Keratinocyte (primary cell): ENCODE data around the gene RNF121. TPM values are rescaled to one million over a fixed set of nuclear protein-coding genes. Genes with fewer than 3 reads are reported as not detected.

Source experiments
- DNase-seq: peaks from one replicate; pipeline ENCODE4 v3.0.0-alpha.2; 2011; ENCODE audit warnings: low read depth, missing footprints, low spot score
- FAIRE-seq: peaks from 2 replicates; lab custom pipeline; 2011; peaks lifted over from hg19 to GRCh38; lab: Jason Lieb, UNC
- H2AFZ ChIP-seq: 2 replicates; pipeline ENCODE4 v1.6.0; 2012; ENCODE audit warnings: low read length, control low read depth, inconsistent platforms; ENCODE audit not compliant: control insufficient read depth
- H3K27ac ChIP-seq: 2 replicates; pipeline ENCODE4 v1.5.1; 2011; ENCODE audit warnings: low read length; ENCODE audit not compliant: control insufficient read depth, insufficient read depth
- H3K27me3 ChIP-seq: 3 replicates; pipeline ENCODE4 v1.6.0; 2011; ENCODE audit warnings: low read length; ENCODE audit not compliant: control insufficient read depth, insufficient read depth; ENCODE audit errors: extremely low read depth
- H3K36me3 ChIP-seq, 2 experiments: 2 replicates in 1 of 2; 3 replicates in 1 of 2; pipeline ENCODE4 v1.5.1; 2011; ENCODE audit warnings: low read length in 2 of 2, mild to moderate bottlenecking in 1 of 2; ENCODE audit not compliant: control insufficient read depth in 2 of 2, insufficient read depth in 2 of 2; ENCODE audit errors: extremely low read depth in 1 of 2
- H3K4me1 ChIP-seq: 3 replicates; pipeline ENCODE4 v1.5.1; 2011; ENCODE audit warnings: low read length; ENCODE audit not compliant: control insufficient read depth, insufficient read depth; ENCODE audit errors: extremely low read depth
- H3K4me2 ChIP-seq: 3 replicates; pipeline ENCODE4 v1.6.0; 2011; ENCODE audit warnings: low read depth, low read length; ENCODE audit not compliant: control insufficient read depth, insufficient read depth; ENCODE audit errors: extremely low read depth
- H3K4me3 ChIP-seq, 3 experiments: fragments of 200-600 bp in 1 of 3; sonication (generic) in 1 of 3; 2 replicates in 2 of 3; 3 replicates in 1 of 3; pipeline ENCODE4 v1.5.1; 2011 to 2016; ENCODE audit warnings: low read length in 3 of 3, mild to moderate bottlenecking in 3 of 3, control low read depth in 2 of 3, inconsistent platforms in 1 of 3, low read depth in 1 of 3, mixed read lengths in 1 of 3, mixed run types in 1 of 3, moderate library complexity in 1 of 3; ENCODE audit not compliant: control insufficient read depth in 2 of 3, insufficient read depth in 2 of 3; ENCODE audit errors: extremely low read depth in 1 of 3
- H3K79me2 ChIP-seq: 2 replicates; pipeline ENCODE4 v1.6.0; 2012; ENCODE audit warnings: low read length; ENCODE audit not compliant: control insufficient read depth, insufficient read depth
- H3K9ac ChIP-seq: 3 replicates; pipeline ENCODE4 v1.6.0; 2011; ENCODE audit warnings: low read length; ENCODE audit not compliant: control insufficient read depth, insufficient read depth; ENCODE audit errors: extremely low read depth
- H3K9me1 ChIP-seq: 3 replicates; pipeline ENCODE4 v1.6.0; 2011; ENCODE audit warnings: low read length; ENCODE audit not compliant: control insufficient read depth, insufficient read depth; ENCODE audit errors: extremely low read depth
- H3K9me3 ChIP-seq: 2 replicates; pipeline ENCODE4 v1.5.1; 2012; ENCODE audit warnings: low read depth, low read length; ENCODE audit not compliant: control insufficient read depth
- H4K20me1 ChIP-seq: 3 replicates; pipeline ENCODE4 v1.6.0; 2011; ENCODE audit warnings: low read length; ENCODE audit not compliant: control insufficient read depth, insufficient read depth; ENCODE audit errors: extremely low read depth
- CTCF ChIP-seq, 3 experiments: IDR thresholded peaks in 1 of 3; conservative IDR thresholded peaks in 1 of 3; optimal IDR thresholded peaks in 1 of 3; 2 replicates in 2 of 3; 3 replicates in 1 of 3; pipeline versions ENCODE3 to v1.5.1; 2011; ENCODE audit warnings: low read length in 3 of 3, mild to moderate bottlenecking in 3 of 3, moderate library complexity in 2 of 3, control low read depth in 1 of 3, inconsistent platforms in 1 of 3; ENCODE audit not compliant: insufficient read depth in 2 of 3; ENCODE audit errors: extremely low read depth in 1 of 3
- EZH2 ChIP-seq: IDR thresholded peaks from one replicate; pipeline ENCODE4 v1.6.1; 2012; ENCODE audit warnings: inconsistent platforms, mild to moderate bottlenecking, low read length, moderate library complexity
- dilution Hi-C: fragments of 300-500 bp; cut with MboI; formaldehyde crosslinking; loops from one replicate; pipeline ENCODE4 v1.7.0; 2020; ENCODE audit warnings: low sequenced_read_pairs; ENCODE audit not compliant: extremely low pct_ligation_motif_present
- polyA plus RNA-seq, 5 experiments: library from polyadenylated mRNA; depleted of rRNA in 3 of 5; stranded (reverse) in 3 of 5; stranded (forward) in 1 of 5; unstranded in 1 of 5; fragments of >200 nt; gene quantifications; 1 replicate in 1 of 5; 2 replicates in 3 of 5; 3 replicates in 1 of 5; pipeline versions ENCODE4 v1.2.1 to v1.2.3, GENCODE V29; 2011 to 2012; ENCODE audit warnings: missing spikeins in 2 of 5, low read depth in 1 of 5, low replicate concordance in 1 of 5

RNF121 gene
- polyA plus RNA-seq, 1 donor (not counting 4 experiments of a cell fraction or from before 2014, with no cell fraction given): 46.4 TPM

GRCh38 chr11:72038491-72038890 is 109.6 kb downstream of the RNF121 start:
- Histone ChIP-seq H3K79me2 (peaks cover 74% of the 10 kb centered on the region), H3K36me3 (peaks cover under 1 to 14% of the 10 kb centered on the region in 2 experiments), H3K9me3 (no peaks in the 10 kb centered on the region), H3K9me1 (no peaks in the 10 kb centered on the region), H3K9ac (no peak overlapping the region), H3K4me1 (peaks cover 54% of the 10 kb centered on the region), H3K27ac (peak overlapping the region; percentile 24), H2AFZ (no peak overlapping the region), H4K20me1 (peaks cover 3% of the 10 kb centered on the region), H3K4me2 (peak overlapping the region; percentile 99), H3K27me3 (no peaks in the 10 kb centered on the region), H3K4me3 (no peak overlapping the region)
- dilution Hi-C loops: no loop called here
- FAIRE-seq (no peak), DNase-seq (no peak)
- TF ChIP-seq CTCF (optimal IDR thresholded peaks at IDR 0.05 in 1 of 3, IDR thresholded peaks at IDR 0.05 in 1 of 3, conservative IDR thresholded peaks at IDR 0.05 in 1 of 3; ENCODE audit: extremely low read depth in 1 of 3, insufficient read depth in 2 of 3, low read length in 3 of 3) (no peak), EZH2 (no peak)

- no peak overlapping the region for H2AFZ ChIP-seq
- peaks cover 0 to 8% of the 10 kb centered on the region in 2 experiments for H3K36me3 ChIP-seq
- H3K9me1 ChIP-seq: no peaks in the 10 kb centered on the region
- H3K4me2 ChIP-seq: peak overlapping the region; percentile 99
- peak overlapping the region; percentile 92 for H3K9ac ChIP-seq
- peaks cover 76% of the 10 kb centered on the region for H3K79me2 ChIP-seq
- H3K4me3 ChIP-seq: peak overlapping the region in 2 of 3 experiments; percentile 87 to 89
- H3K27ac ChIP-seq: peak overlapping the region; percentile 4
- H3K4me1 ChIP-seq: peaks cover 54% of the 10 kb centered on the region
- FAIRE-seq (no peak), DNase-seq (no peak)
- TF ChIP-seq CTCF (optimal IDR thresholded peaks at IDR 0.05 in 1 of 3, IDR thresholded peaks at IDR 0.05 in 1 of 3, conservative IDR thresholded peaks at IDR 0.05 in 1 of 3; ENCODE audit: extremely low read depth in 1 of 3, insufficient read depth in 2 of 3, low read length in 3 of 3) (no peak), EZH2 (no peak)
- no peaks in the 10 kb centered on the region for H3K27me3 ChIP-seq
- dilution Hi-C loops: no loop called here
- no peaks in the 10 kb centered on the region for H3K9me3 ChIP-seq
- H4K20me1 ChIP-seq: peaks cover 3% of the 10 kb centered on the region
Observed at GRCh38 chr11:72039031-72039855, 110.4 kb downstream of the RNF121 start.
